Measurements from ENCODE around the gene HAUS6.

- TF ChIP-seq POLR2A (IDR thresholded peaks at IDR 0.05; ENCODE audit: extremely low read depth, insufficient read length) (no peak), CTCF (IDR thresholded peaks at IDR 0.05; ENCODE audit: low read depth, low read length) (no peak), MAX (IDR thresholded peaks at IDR 0.05; ENCODE audit: low read depth, low read length) (no peak)
Observed at GRCh38 chr9:19124430-19124793, 21.7 kb upstream of the HAUS6 start.
